Colonic mucosa (tissue), 4 donors: Measurements from ENCODE around the gene NUP62. TPM values are rescaled to one million over a fixed set of nuclear protein-coding genes. Genes with fewer than 3 reads are reported as not detected.
A peak's percentile ranks its signal among the peaks of the same experiment; 100 is the strongest.

ENCODE experiments used
- DNase-seq: peaks from one replicate; pipeline ENCODE4 v3.0.0-alpha.2; 2020
- H3K27ac ChIP-seq: fragments of 200-600 bp; one replicate; pipeline ENCODE4 v1.8.0; 2021
- H3K27me3 ChIP-seq: fragments of 200-600 bp; one replicate; pipeline ENCODE4 v1.8.0; 2021
- H3K36me3 ChIP-seq: fragments of 200-600 bp; one replicate; pipeline ENCODE4 v1.8.0; 2021
- H3K4me1 ChIP-seq: fragments of 200-600 bp; one replicate; pipeline ENCODE4 v1.8.0; 2021; ENCODE audit warnings: mild to moderate bottlenecking
- H3K4me3 ChIP-seq: fragments of 200-600 bp; one replicate; pipeline ENCODE4 v1.8.0; 2021
- H3K9ac ChIP-seq, 2 donors: one replicate each; pipeline ENCODE4 v1.7.0; 2013; ENCODE audit warnings: control low read depth in 2 of 2, low read depth in 2 of 2, low read length in 2 of 2
- H3K9me3 ChIP-seq: fragments of 200-600 bp; one replicate; pipeline ENCODE4 v1.8.0; 2021
- intact Hi-C: fragments of 100-400 bp; cut with DNase I; formaldehyde crosslinking; loops from one replicate; pipeline ENCODE4 v1.14.1; 2022
- total RNA-seq, 2 donors: library from RNA; stranded (reverse); fragmentation: NEBNext Ultra II Directional in 1 of 2; extraction: Animal tissue kit (Norgen Biotek cat#: 25700) in 1 of 2; gene quantifications; one replicate each; pipeline ENCODE4 v1.2.1, GENCODE V29; 2021
- TF ChIP-seq, protein P1 (sequence below): fragments of 200-600 bp; IDR thresholded peaks from one replicate; pipeline ENCODE4 v1.8.0; 2022; ENCODE audit warnings: antibody characterized with exemption, mild to moderate bottlenecking
- donor health status: healthy.
- donor health status: DM: no; HTN: no; CAD: no.
- donor health status: DM: no; HTN: no; CAD: no.

NUP62 gene
- total RNA-seq, 2 donors from 2014 or later = 34.8 to 59.8 TPM

DNA sequence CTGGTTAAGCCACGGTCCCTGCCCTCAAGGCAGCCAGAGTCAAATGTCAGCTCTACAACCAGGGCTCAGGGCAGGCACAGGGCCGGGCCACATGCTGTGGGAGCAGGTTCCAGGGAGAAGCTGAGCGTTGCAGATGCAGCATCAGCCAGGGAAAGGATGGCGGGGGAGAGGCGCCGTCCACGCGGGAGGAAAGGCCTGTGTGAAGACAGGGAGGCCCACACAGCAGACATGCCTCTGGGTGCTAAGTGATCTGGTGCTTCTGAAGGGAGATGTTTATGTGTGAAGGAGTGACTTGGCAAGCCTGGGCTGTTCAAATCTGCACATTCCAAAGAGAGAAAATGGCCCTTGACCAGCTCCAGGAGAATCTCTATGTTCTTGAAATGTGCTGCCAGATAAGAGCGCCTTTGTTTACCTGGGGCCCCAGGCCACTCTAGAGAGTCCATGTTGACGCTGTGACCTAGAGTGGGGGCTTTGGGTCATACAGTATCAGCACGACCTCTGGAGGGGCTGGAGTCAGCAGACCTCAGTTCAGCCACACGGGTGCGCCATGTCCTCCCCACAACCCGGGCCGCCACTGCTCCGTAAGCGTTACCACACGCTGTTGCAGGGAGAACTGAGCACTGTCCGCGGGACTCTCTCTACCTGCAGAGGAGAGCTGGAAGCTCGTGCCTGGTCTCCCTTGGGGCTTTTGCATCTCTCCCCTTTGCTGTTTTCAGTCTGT, 16.2 kb downstream of the NUP62 start:
- peaks cover 6% of the 10 kb centered on the region for H3K36me3 ChIP-seq
- intact Hi-C loops = no loop called here

DNA sequence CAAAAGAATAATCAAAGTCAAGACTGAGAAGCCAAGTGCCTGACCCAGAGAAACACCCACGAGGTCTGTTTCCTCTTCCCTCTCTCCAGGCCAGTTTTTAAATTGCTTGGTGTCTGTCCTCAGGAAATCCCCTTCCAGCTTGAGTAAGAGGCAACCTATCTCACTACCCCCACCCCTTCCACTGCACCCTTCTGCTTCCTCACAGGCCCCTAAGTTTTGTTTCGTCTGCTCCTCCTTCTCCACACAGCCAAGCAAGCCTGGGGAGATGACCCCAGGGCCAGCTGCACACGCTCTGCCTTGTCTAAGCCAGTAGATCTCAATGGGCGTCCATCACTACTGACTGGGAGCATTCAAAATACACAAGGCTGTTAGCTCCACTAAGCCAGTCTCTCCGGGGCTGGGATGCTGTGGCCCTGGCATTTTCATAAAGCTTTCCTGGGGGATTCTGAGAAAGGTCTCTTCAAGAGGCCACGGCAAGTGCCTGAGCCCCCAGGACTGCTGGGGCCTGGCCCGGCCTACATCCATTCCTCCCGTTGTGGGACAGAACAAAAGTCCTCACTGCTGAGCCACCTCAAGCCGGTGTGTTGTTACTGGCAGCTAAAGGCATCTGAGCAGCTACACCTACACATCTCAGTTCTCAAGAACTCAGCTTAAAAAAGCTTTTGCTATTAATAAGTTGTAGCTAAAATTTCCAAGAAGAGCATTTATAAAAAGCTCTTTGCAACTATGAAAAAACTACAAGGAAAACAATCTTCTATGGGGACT, 17.7 kb downstream of the NUP62 start:
- intact Hi-C loops = no loop called here
- H3K27me3 ChIP-seq = no peaks in the 10 kb centered on the region
- peak overlapping the region; percentile 44 for H3K27ac ChIP-seq

More for the DNA sequence above, 16.2 kb downstream of the NUP62 start:
- no peak for DNase-seq
- no peak overlapping the region for H3K9ac ChIP-seq
- TF ChIP-seq, protein P1, sequence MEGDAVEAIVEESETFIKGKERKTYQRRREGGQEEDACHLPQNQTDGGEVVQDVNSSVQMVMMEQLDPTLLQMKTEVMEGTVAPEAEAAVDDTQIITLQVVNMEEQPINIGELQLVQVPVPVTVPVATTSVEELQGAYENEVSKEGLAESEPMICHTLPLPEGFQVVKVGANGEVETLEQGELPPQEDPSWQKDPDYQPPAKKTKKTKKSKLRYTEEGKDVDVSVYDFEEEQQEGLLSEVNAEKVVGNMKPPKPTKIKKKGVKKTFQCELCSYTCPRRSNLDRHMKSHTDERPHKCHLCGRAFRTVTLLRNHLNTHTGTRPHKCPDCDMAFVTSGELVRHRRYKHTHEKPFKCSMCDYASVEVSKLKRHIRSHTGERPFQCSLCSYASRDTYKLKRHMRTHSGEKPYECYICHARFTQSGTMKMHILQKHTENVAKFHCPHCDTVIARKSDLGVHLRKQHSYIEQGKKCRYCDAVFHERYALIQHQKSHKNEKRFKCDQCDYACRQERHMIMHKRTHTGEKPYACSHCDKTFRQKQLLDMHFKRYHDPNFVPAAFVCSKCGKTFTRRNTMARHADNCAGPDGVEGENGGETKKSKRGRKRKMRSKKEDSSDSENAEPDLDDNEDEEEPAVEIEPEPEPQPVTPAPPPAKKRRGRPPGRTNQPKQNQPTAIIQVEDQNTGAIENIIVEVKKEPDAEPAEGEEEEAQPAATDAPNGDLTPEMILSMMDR = no peak
- H3K4me3 ChIP-seq = no peak overlapping the region
- H3K27ac ChIP-seq = no peak overlapping the region
- no peaks in the 10 kb centered on the region for H3K27me3 ChIP-seq
- H3K9me3 ChIP-seq = no peaks in the 10 kb centered on the region
- H3K4me1 ChIP-seq = no peaks in the 10 kb centered on the region

DNA sequence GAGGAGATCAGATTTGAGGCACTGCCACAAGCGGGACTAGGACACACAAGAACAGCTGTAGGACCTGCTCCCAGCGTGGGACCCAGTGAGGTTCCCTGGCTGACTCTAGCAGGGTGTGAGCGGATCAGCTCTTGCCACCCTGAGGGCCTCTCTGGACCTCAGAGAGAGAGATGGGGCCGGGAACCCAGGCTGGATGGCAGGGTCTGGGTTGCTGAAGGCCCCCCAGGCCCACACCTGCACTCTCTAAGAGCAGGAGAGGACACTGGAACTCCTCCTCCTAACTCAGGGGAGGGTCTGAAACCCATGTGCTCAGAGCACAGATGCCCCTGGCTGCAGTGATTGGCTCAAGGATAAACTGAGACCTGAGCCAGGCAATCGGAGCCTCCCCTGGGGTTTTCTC, 19.1 kb downstream of the NUP62 start:
- intact Hi-C loops = no loop called here
- Histone ChIP-seq H3K9ac (no peak overlapping the region), H3K9me3 (no peaks in the 10 kb centered on the region), H3K4me3 (no peak overlapping the region), H3K36me3 (peaks cover 6% of the 10 kb centered on the region), H3K4me1 (no peaks in the 10 kb centered on the region), H3K27me3 (no peaks in the 10 kb centered on the region), H3K27ac (no peak overlapping the region)
- no peak for DNase-seq
- TF ChIP-seq, protein P1 = no peak

More for the DNA sequence above, 17.7 kb downstream of the NUP62 start:
- TF ChIP-seq, protein P1 = no peak
- Histone ChIP-seq H3K9me3 (no peaks in the 10 kb centered on the region), H3K4me3 (no peak overlapping the region), H3K9ac (no peak overlapping the region), H3K36me3 (peaks cover 6% of the 10 kb centered on the region), H3K4me1 (no peaks in the 10 kb centered on the region)
- no peak for DNase-seq

DNA sequence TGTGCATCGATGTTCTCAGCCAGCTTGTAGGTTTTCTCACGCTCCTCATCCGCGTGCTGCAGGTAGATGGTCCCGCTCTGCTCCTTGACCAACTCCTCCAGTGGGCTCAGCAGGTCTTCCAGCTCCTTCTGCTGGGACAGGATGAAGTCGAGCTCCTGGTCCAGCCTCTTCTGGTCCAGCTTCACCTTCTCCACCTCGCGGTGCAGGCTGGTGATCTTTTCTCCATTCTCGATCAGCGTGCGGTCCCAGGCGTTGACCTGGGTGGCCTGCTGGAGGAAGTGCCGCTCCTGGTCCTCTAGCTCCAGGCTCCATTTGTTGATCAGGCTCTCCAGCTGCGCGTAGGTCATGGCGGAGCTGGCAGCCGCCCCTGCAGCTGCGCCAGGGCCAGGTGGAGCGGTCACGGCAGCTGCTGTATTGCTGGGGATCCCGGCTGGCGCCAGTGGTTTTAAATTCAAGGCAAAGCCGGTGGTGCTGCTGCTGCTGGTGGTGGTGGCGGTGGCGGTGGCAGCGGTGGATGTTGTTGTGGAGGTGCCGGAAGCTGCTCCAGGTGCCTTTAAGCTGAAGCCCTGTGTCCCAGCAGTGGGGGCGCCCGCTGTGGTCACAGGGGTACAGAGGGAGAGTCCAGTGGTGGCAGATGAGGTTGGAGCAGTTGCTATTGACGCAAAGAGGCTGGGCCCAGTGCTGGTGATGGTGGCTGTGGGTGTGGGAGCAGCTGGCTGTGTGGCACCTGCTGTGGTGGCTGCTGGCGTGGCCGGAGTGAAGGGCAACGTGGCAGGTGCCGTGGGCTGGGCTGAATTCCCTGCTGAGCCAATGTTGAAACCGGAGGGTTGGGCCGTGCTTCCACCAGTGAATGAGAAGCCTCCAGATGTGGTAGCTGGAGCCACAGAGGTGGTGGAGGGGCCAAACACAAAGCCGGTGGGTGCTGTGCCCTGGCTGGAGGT, 20.6 kb downstream of the NUP62 start:
- no peak overlapping the region for H3K27ac ChIP-seq
- no peak overlapping the region for H3K9ac ChIP-seq
- H3K4me3 ChIP-seq = no peak overlapping the region
- no peaks in the 10 kb centered on the region for H3K27me3 ChIP-seq
- intact Hi-C loops = no loop called here
- peaks cover 6% of the 10 kb centered on the region for H3K36me3 ChIP-seq
- DNase-seq = no peak
- H3K4me1 ChIP-seq = no peaks in the 10 kb centered on the region
- no peaks in the 10 kb centered on the region for H3K9me3 ChIP-seq
- TF ChIP-seq, protein P1 = no peak

DNA sequence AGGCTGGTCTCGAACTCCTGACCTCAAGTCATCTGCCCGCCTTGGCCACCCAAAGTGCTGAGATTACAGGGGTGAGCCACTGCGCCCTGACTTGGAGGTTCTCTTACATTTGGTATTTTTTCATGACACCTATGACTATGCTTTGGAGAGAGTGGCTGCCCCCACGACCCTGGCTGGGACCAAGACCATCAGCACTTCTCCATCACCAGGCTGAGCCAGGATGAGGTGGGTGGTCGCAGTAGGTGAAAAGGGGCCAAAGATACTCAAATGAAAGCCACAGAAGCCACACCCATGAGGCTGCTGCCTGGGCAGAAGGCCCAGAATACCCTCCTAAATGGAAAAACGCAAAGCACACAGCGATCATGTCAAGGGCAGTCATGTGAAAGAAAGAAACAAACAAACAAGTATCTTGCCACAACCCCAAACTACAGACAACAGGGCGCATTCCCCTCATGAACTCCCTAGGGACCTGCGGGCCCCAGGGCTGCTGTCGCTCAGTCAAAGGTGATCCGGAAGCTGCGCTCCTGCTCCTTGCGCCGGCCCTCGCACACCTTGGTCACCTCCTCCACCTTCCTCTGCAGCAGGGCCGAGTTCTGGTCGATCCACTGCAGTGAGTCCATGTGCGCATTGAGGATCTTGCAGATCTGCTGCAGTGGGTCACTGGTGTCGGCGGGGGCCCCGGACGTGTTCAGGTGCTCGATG, 21.4 kb downstream of the NUP62 start:
- no peak for DNase-seq
- no peak overlapping the region for H3K4me3 ChIP-seq
- TF ChIP-seq, protein P1 = no peak
- no peaks in the 10 kb centered on the region for H3K9me3 ChIP-seq
- intact Hi-C loops = no loop called here
- H3K27ac ChIP-seq = no peak overlapping the region
- no peaks in the 10 kb centered on the region for H3K27me3 ChIP-seq
- H3K4me1 ChIP-seq = no peaks in the 10 kb centered on the region
- peaks cover 6% of the 10 kb centered on the region for H3K36me3 ChIP-seq
- no peak overlapping the region for H3K9ac ChIP-seq
